HepG2 (cell line): ENCODE results near the gene KATNB1. TPM values are rescaled to one million over a fixed set of nuclear protein-coding genes. Genes with fewer than 3 reads are reported as not detected.

Source experiments
- ARID2 ChIP-seq: sonication (generic); formaldehyde crosslinking; IDR thresholded peaks from 2 replicates; pipeline ENCODE4 v1.8.1; 2022; ENCODE audit warnings: mild to moderate bottlenecking, missing genetic modification reagents, borderline replicate concordance
- ASH2L ChIP-seq: fragments of 300-600, 200-600 bp; sonication (generic); IDR thresholded peaks from 2 replicates; pipeline ENCODE4 v1.7.0; 2017; ENCODE audit warnings: low read depth, mild to moderate bottlenecking, moderate library complexity, mixed read lengths, low read length; ENCODE audit not compliant: insufficient read length
- ERF ChIP-seq: IDR thresholded peaks from 2 replicates; pipeline ENCODE4 v1.6.1; 2018; ENCODE audit warnings: missing biosample characterization, missing genetic modification reagents
- IRF9 ChIP-seq: sonication (generic); formaldehyde crosslinking; IDR thresholded peaks from 2 replicates; pipeline ENCODE4 v1.8.0; 2022; ENCODE audit warnings: missing genetic modification reagents, mild to moderate bottlenecking, borderline replicate concordance
- KLF13 ChIP-seq: sonication (generic); formaldehyde crosslinking; IDR thresholded peaks from 2 replicates; pipeline ENCODE4 v1.4.0; 2020; ENCODE audit warnings: mild to moderate bottlenecking, missing genetic modification reagents
- MTF2 ChIP-seq: sonication (generic); formaldehyde crosslinking; IDR thresholded peaks from 2 replicates; pipeline ENCODE4 v1.5.0; 2020; ENCODE audit warnings: missing genetic modification reagents, borderline replicate concordance
- NR2C2 ChIP-seq: sonication (generic); formaldehyde crosslinking; IDR thresholded peaks from 2 replicates; pipeline ENCODE4 v1.4.0; 2020; ENCODE audit warnings: missing genetic modification reagents, mild to moderate bottlenecking, moderate library complexity, borderline replicate concordance
- PLSCR1 ChIP-seq: sonication (generic); formaldehyde crosslinking; IDR thresholded peaks from 2 replicates; pipeline ENCODE4 v1.5.0; 2020; ENCODE audit warnings: missing genetic modification reagents, mild to moderate bottlenecking, borderline replicate concordance
- RCOR2 ChIP-seq: IDR thresholded peaks from 2 replicates; pipeline ENCODE4 v1.6.1; 2016; ENCODE audit warnings: missing biosample characterization, missing genetic modification reagents
- ZBTB33 ChIP-seq: sonication (generic); formaldehyde crosslinking; IDR thresholded peaks from 2 replicates; pipeline ENCODE4 v1.4.0; 2020; ENCODE audit warnings: missing genetic modification reagents
- ZBTB4 ChIP-seq: sonication (generic); formaldehyde crosslinking; IDR thresholded peaks from 2 replicates; pipeline ENCODE4 v1.4.0; 2020; ENCODE audit warnings: missing genetic modification reagents, mild to moderate bottlenecking, borderline replicate concordance
- ZNF383 ChIP-seq: sonication (generic); formaldehyde crosslinking; IDR thresholded peaks from 2 replicates; pipeline ENCODE4 v1.4.0; 2020; ENCODE audit warnings: missing genetic modification reagents, mild to moderate bottlenecking, borderline replicate concordance
- ZNF556 ChIP-seq: sonication (generic); formaldehyde crosslinking; IDR thresholded peaks from 2 replicates; pipeline ENCODE4 v1.4.0; 2020; ENCODE audit warnings: mild to moderate bottlenecking, missing genetic modification reagents, borderline replicate concordance
- ZNF772 ChIP-seq: sonication (generic); formaldehyde crosslinking; IDR thresholded peaks from 2 replicates; pipeline ENCODE4 v1.5.0; 2020; ENCODE audit warnings: mild to moderate bottlenecking, missing genetic modification reagents
- ZXDC ChIP-seq: sonication (generic); formaldehyde crosslinking; IDR thresholded peaks from 2 replicates; pipeline ENCODE4 v1.5.0; 2020; ENCODE audit warnings: mild to moderate bottlenecking, missing genetic modification reagents
- polyA plus RNA-seq, 8 experiments: library from polyadenylated mRNA; depleted of rRNA in 3 of 8; stranded (reverse) in 7 of 8; unstranded in 1 of 8; fragments of >200 nt; fragmentation: Illumina TruSeq in 4 of 8; extraction: Trizol in 4 of 8; gene quantifications; 2 replicates each; pipeline versions ENCODE4 v1.2.1 to v1.2.3, GENCODE V29; 2011 to 2016; ENCODE audit warnings: low read depth in 4 of 8, missing spikeins in 1 of 8, mixed read lengths in 1 of 8; ENCODE audit not compliant: insufficient read depth in 1 of 8
- total RNA-seq, 5 experiments: library from RNA; depleted of rRNA; stranded (reverse); fragments of >200 nt; fragmentation: Illumina TruSeq; extraction: Trizol; gene quantifications; 2 replicates each; pipeline ENCODE4 v1.2.3, GENCODE V29; 2016; ENCODE audit warnings: low read depth in 1 of 5

Gene KATNB1
- total and polyA plus RNA-seq, 2 of the 13 experiments (the other 11 are each of a cell fraction or from before 2014, with no cell fraction given) = 31.5 to 43.5 TPM

GRCh38 chr16:57700781-57701551, 34.6 kb upstream of the KATNB1 start (continued):
- TF ChIP-seq PLSCR1 (CRISPR knock-in tag) (no peak), ASH2L (peak; percentile 39), ARID2 (CRISPR knock-in tag) (no peak), ZNF556 (peak; percentile 49; the same call in 1 of the 2 replicates), ZNF772 (CRISPR knock-in tag) (no peak), RCOR2 (peak; percentile 72; the same call in 1 of the 2 replicates), ZNF383 (CRISPR knock-in tag) (0 out of 2 replicates have a peak, but pooled peaks have one; percentile 69), KLF13 (CRISPR knock-in tag) (no peak), ZBTB4 (CRISPR knock-in tag) (no peak), ZBTB33 (CRISPR knock-in tag) (no peak), MTF2 (CRISPR knock-in tag) (0 out of 2 replicates have a peak, but pooled peaks have one; percentile 20), IRF9 (CRISPR knock-in tag) (peak; percentile 33; the same call in 1 of the 2 replicates), NR2C2 (peak; percentile 64; the same call in 1 of the 2 replicates), ZXDC (CRISPR knock-in tag) (0 out of 2 replicates have a peak, but pooled peaks have one; percentile 9), ERF (CRISPR knock-in tag) (0 out of 2 replicates have a peak, but pooled peaks have one; percentile 15)
